Loucy (cell line): ENCODE results near the gene PRKCE.

Experiments used
- H2AFZ ChIP-seq: fragments of 200-600 bp; sonication (generic); 2 replicates; pipeline ENCODE4 v1.6.0; 2016; ENCODE audit warnings: antibody characterized with exemption, mild to moderate bottlenecking, low read length, moderate library complexity
- H3F3A ChIP-seq: fragments of 200-600 bp; 2 replicates; pipeline ENCODE4 v1.6.0; 2016; ENCODE audit warnings: antibody characterized with exemption, low read depth, mild to moderate bottlenecking
- H3K27me3 ChIP-seq: fragments of 200-600 bp; sonication (generic); 2 replicates; pipeline ENCODE4 v1.6.1; 2014; ENCODE audit warnings: low read length, mild to moderate bottlenecking; ENCODE audit not compliant: insufficient read depth, poor library complexity, severe bottlenecking
- H3K36me3 ChIP-seq: fragments of 200-600 bp; sonication (generic); 2 replicates; pipeline ENCODE4 v1.6.1; 2016; ENCODE audit warnings: low read length; ENCODE audit not compliant: insufficient read depth
- H3K4me1 ChIP-seq: fragments of 200-600 bp; sonication (generic); 2 replicates; pipeline ENCODE4 v1.5.1; 2014; ENCODE audit warnings: low read length, mild to moderate bottlenecking; ENCODE audit not compliant: insufficient read depth, poor library complexity, severe bottlenecking
- H3K4me2 ChIP-seq: fragments of 200-600 bp; sonication (generic); 2 replicates; pipeline ENCODE4 v1.6.0; 2014; ENCODE audit warnings: antibody characterized with exemption, low read length, low read depth, mild to moderate bottlenecking; ENCODE audit not compliant: poor library complexity, severe bottlenecking
- H3K4me3 ChIP-seq: fragments of 200-600 bp; sonication (generic); 2 replicates; pipeline ENCODE4 v1.5.1; 2014; ENCODE audit warnings: low read length, mild to moderate bottlenecking, mixed read lengths; ENCODE audit not compliant: poor library complexity, severe bottlenecking
- H3K79me2 ChIP-seq: fragments of 200-600 bp; sonication (generic); 2 replicates; pipeline ENCODE4 v1.6.1; 2014; ENCODE audit warnings: low read length; ENCODE audit not compliant: insufficient read depth
- H3K9ac ChIP-seq: fragments of 200-600 bp; sonication (generic); 2 replicates; pipeline ENCODE4 v1.6.0; 2014; ENCODE audit warnings: mild to moderate bottlenecking, low read depth, low read length, moderate library complexity; ENCODE audit not compliant: poor library complexity, severe bottlenecking
- H3K9me2 ChIP-seq: fragments of 200-600 bp; sonication (generic); replicated peaks from 2 replicates; pipeline ENCODE4 v1.6.1; 2016; ENCODE audit warnings: low read depth, low read length, mixed read lengths
- H3K9me3 ChIP-seq: fragments of 200-600 bp; sonication (generic); 2 replicates; pipeline ENCODE4 v1.6.1; 2014; ENCODE audit warnings: mild to moderate bottlenecking, antibody characterized with exemption, low read length, low read depth; ENCODE audit not compliant: insufficient read depth
- H4K20me1 ChIP-seq: fragments of 200-600 bp; sonication (generic); 2 replicates; pipeline ENCODE4 v1.6.0; 2014; ENCODE audit warnings: antibody characterized with exemption, low read length, mild to moderate bottlenecking; ENCODE audit not compliant: insufficient read depth, poor library complexity, severe bottlenecking
- EZH2phosphoT487 ChIP-seq: fragments of 200-600 bp; IDR thresholded peaks from 2 replicates; pipeline ENCODE4 v1.6.1; 2018; ENCODE audit warnings: antibody characterized with exemption, mild to moderate bottlenecking, moderate library complexity, borderline replicate concordance
- TF ChIP-seq, protein P1 (sequence below): fragments of 200-600 bp; sonication (generic); conservative IDR thresholded peaks from 2 replicates; pipeline ENCODE4 v1.5.1; 2014; ENCODE audit warnings: mild to moderate bottlenecking, antibody characterized with exemption, low read length

PRKCE gene

DNA sequence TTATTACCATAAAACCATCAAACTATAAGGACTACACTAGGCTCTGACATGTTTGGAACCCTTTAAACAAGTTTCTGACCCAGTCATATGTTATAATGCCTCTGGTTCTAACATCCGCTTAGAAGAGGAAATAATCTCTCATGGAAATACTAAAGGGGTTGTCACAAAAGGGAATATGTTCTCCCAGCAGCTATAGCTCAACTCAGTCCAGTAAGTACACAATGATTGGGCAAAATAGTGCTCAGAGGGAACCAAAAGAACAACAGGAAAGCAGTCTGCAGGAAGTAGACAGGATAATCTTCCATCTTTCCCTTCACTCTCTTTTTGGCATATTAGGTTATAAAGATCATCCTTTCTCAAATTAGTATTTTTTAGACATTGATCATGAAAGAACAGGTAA is 44.7 kb upstream of the PRKCE start:
- no peak overlapping the region for H2AFZ ChIP-seq
- H3F3A ChIP-seq = no peaks in the 10 kb centered on the region
- no peak for TF ChIP-seq EZH2phosphoT487
- TF ChIP-seq, protein P1, sequence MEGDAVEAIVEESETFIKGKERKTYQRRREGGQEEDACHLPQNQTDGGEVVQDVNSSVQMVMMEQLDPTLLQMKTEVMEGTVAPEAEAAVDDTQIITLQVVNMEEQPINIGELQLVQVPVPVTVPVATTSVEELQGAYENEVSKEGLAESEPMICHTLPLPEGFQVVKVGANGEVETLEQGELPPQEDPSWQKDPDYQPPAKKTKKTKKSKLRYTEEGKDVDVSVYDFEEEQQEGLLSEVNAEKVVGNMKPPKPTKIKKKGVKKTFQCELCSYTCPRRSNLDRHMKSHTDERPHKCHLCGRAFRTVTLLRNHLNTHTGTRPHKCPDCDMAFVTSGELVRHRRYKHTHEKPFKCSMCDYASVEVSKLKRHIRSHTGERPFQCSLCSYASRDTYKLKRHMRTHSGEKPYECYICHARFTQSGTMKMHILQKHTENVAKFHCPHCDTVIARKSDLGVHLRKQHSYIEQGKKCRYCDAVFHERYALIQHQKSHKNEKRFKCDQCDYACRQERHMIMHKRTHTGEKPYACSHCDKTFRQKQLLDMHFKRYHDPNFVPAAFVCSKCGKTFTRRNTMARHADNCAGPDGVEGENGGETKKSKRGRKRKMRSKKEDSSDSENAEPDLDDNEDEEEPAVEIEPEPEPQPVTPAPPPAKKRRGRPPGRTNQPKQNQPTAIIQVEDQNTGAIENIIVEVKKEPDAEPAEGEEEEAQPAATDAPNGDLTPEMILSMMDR = no peak
- H3K4me3 ChIP-seq = no peak overlapping the region
- H3K9ac ChIP-seq = no peak overlapping the region
- H3K27me3 ChIP-seq = no peaks in the 10 kb centered on the region
- peaks cover 55% of the 10 kb centered on the region for H3K79me2 ChIP-seq
- peaks cover 13% of the 10 kb centered on the region; the same call in 1 of the 2 replicates for H3K36me3 ChIP-seq
- peaks cover 33% of the 10 kb centered on the region for H3K4me1 ChIP-seq
- H3K4me2 ChIP-seq = peak overlapping the region; percentile 99
- H3K9me2 ChIP-seq = no peaks in the 10 kb centered on the region
- no peaks in the 10 kb centered on the region for H3K9me3 ChIP-seq
- H4K20me1 ChIP-seq = peaks cover 5% of the 10 kb centered on the region

DNA sequence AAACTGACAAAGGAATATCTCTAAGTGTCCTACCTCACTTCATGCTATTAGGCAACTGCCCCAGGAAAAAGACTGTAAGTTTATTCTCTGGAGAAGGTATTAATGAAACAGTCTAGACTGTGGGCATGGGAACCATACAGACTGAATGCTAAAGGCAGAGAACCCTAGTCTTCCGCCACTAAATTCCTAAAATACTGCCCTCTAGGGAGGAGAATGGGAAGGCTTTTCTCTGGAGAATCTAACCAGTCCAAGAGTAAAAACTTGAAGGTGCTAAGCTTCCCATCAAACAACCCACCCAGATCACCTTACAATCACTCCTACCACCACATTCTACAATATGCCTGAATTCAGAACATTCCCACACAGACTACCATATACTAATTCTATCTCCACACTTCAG is 43.8 kb upstream of the PRKCE start:
- H3F3A ChIP-seq = no peaks in the 10 kb centered on the region
- H3K9me2 ChIP-seq = no peaks in the 10 kb centered on the region
- H3K4me1 ChIP-seq = peaks cover 35% of the 10 kb centered on the region
- H3K4me2 ChIP-seq = peak overlapping the region; percentile 99
- TF ChIP-seq EZH2phosphoT487 = no peak
- TF ChIP-seq, protein P1 = peak; percentile 60
- H3K9me3 ChIP-seq = no peaks in the 10 kb centered on the region
- H4K20me1 ChIP-seq = peaks cover 5% of the 10 kb centered on the region
- peaks cover 9% of the 10 kb centered on the region; the same call in 1 of the 2 replicates for H3K36me3 ChIP-seq
- H3K79me2 ChIP-seq = peaks cover 55% of the 10 kb centered on the region
- H3K9ac ChIP-seq = no peak overlapping the region
- H3K4me3 ChIP-seq = no peak overlapping the region
- no peak overlapping the region for H2AFZ ChIP-seq
- no peaks in the 10 kb centered on the region for H3K27me3 ChIP-seq

DNA sequence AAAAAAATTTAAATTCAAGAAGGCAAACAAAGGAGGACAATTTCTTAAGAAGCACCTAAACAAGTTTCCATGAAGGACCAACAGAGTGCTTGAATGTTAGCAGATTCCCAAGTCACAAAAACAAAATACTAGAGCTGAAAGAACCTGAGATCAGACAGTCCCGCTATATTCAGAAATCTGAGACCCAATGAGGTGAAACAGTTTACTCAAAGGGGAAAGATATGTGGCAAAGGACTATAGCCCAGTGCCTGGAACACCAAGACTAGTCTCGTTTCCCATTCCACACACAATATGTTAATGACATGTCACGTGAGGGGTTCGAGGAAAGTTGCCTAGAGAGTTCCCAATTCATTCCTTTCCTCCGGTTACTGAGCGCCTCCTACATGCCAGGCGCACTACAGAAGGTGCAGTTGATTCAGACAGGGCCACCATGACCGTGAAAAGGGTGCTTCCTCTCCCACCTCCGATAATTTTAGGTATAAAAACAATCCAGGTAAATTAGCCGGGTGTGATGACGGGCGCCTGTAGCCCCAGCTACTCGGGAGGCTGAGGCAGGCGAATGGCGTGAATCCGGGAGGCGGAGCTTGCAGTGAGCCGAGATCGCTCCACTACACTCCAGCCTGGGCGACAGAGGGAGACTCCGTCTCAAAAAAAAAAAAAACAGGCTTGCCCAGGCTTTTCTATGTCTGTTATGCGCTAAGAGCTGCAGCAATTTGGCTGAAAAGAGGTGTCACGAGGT is 41.0 kb upstream of the PRKCE start:
- Histone ChIP-seq H3F3A (no peaks in the 10 kb centered on the region), H4K20me1 (peaks cover 5% of the 10 kb centered on the region), H3K4me2 (peak overlapping the region; percentile 99), H2AFZ (peak overlapping the region; percentile 86), H3K9me2 (no peaks in the 10 kb centered on the region), H3K4me3 (peak overlapping the region; percentile 82), H3K9me3 (no peaks in the 10 kb centered on the region), H3K36me3 (no peaks in the 10 kb centered on the region), H3K9ac (peak overlapping the region; percentile 92), H3K79me2 (peaks cover 43% of the 10 kb centered on the region), H3K27me3 (no peaks in the 10 kb centered on the region), H3K4me1 (peaks cover 32% of the 10 kb centered on the region)
- TF ChIP-seq, protein P1 = peak; percentile 54
- no peak for TF ChIP-seq EZH2phosphoT487
